ENCODE data around the gene C1orf35. TPM values are rescaled to one million over a fixed set of nuclear protein-coding genes. Genes with fewer than 3 reads are reported as not detected.

Gene C1orf35
- 10 to 100 TPM; 12.8 to 34.6 (median 17.8) TPM for total RNA-seq

DNA sequence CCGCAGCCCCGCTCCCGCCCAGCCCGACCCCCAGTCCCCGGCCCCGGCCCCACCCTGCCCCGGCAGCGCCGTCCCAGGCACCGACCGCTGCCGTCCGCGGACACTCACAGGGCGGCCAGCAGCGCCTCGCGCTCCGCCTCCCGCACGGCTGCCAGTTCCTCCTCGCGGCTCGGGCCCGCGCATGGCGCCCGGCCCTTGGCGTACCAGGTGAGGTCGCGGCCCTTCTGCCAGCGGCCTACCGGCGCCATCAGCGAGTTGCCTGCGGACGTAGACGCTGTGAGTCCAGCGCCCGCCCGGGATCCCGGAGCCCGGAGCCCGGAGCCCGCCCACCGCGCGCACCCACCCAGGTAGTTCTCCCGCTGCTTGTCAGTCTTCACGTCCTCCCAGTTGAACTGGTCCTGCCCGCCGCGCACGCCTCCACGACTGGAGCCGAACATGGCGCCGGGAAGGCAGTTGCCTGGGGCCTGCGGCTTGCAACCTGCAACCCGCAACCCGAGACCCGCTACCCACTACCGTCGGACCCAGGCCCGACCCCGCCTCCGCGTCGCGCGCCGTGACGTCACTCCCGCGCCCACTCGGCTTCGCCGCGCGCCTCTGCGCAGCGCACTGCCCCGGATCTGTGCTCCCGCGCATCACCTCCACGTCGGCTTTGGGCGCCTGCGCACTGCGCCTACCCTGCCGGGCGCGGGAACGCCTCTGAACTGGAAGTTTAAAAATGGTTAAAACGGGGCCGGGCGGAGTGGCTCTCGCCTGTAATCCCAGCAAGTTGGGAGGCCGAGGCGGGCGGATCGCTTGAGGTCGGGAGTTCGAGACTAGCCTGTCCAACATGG lies at the start of gene C1orf35:
Gene C1orf35, minus strand, starts transcription at position 535 of the 830 bp plus-strand sequence. Its CDS starts 98 bp downstream, at position 437.
- H3K4me1 ChIP-seq = peaks cover 21 to 41% (median 25%) of the 10 kb centered on the region in 4 donors
- peak; percentile 88 to 93 for ATAC-seq (ENCODE audit: low FRiP score in 2 of 2)

GRCh38 chr1:228152918-228153258 lies 49.8 kb upstream of the C1orf35 start:
- 87 to 93% methylated on average over 3 of the region's 3 CpGs for WGBS, 2 donors
- peaks cover 42 to 59% (median 56%) of the 10 kb centered on the region in 4 donors for H3K4me1 ChIP-seq
- H3K36me3 ChIP-seq = peaks cover 0 to 18% (median 14%) of the 10 kb centered on the region in 4 donors

More for the DNA sequence above, at the start of gene C1orf35:
- H3K27ac ChIP-seq = peak within 1 kb of the TSS; percentile 91 to 94 (median 92)
- H3K9me3 ChIP-seq = no peaks in the 10 kb centered on the region
- DNase-seq = peak; percentile 93 to 99
- TF ChIP-seq, protein P1, sequence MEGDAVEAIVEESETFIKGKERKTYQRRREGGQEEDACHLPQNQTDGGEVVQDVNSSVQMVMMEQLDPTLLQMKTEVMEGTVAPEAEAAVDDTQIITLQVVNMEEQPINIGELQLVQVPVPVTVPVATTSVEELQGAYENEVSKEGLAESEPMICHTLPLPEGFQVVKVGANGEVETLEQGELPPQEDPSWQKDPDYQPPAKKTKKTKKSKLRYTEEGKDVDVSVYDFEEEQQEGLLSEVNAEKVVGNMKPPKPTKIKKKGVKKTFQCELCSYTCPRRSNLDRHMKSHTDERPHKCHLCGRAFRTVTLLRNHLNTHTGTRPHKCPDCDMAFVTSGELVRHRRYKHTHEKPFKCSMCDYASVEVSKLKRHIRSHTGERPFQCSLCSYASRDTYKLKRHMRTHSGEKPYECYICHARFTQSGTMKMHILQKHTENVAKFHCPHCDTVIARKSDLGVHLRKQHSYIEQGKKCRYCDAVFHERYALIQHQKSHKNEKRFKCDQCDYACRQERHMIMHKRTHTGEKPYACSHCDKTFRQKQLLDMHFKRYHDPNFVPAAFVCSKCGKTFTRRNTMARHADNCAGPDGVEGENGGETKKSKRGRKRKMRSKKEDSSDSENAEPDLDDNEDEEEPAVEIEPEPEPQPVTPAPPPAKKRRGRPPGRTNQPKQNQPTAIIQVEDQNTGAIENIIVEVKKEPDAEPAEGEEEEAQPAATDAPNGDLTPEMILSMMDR (IDR thresholded peaks at IDR 0.05) = peak in 3 of 6 experiments; percentile 19 to 55 (median 35)
- TF ChIP-seq POLR2AphosphoS5 (IDR thresholded peaks at IDR 0.05) (peak; percentile 68 to 94), POLR2A (IDR thresholded peaks at IDR 0.05) (peak in 3 of 4 donors; percentile 67 to 84 (median 72)), EP300 (IDR thresholded peaks at IDR 0.05) (peak in 1 of 4 donors; percentile 41)
- H3K27me3 ChIP-seq = no peaks in the 10 kb centered on the region
- peak within 1 kb of the TSS; percentile 83 to 98 (median 88) for H3K4me3 ChIP-seq
- H3K36me3 ChIP-seq = peaks cover 15 to 56% (median 42%) of the 10 kb centered on the region in 4 donors
- 0% methylated on average over 29 of the region's 104 CpGs; no CpG with 5 or more reads in 1 of the 2 donors for WGBS, 2 donors

DNA sequence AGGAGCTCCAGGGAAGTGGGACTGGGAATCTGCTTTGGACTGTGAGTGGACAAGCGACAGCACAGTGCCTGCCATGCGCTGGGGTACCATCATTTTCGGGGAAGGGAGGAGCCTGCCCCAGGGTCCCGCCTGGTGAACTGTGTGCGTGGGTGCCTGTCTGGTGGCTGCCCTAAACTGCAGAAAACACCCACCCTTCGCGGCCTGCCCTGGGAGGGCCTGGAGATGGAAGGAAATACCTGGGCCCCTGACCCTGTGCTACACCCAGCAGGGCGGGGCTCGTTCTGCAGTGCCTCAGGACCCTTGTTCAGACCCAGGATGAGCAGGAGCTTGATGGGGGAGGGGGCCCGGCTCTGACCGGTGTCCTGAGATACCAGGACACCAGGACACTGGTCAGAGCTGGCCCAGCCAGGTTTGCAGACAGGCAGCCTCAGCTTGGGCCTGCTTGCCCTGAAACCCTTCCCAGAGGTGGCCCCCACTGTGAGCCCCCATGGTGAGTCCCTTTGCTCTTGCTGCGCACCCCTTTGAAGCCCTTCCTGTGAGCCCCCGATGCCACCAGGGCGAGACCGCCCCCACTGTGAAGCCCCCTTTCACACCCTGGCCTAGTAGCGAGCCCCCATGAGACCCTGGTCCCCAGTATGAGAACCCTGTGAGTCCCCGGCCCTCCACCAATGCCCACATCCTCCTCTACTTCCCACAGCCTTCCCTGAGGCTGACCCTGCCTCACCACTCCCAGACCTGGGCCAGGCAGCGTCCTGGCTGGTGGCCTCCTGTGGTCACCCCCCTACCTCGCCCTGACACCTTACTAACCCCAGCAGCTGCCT lies 49.2 kb upstream of the C1orf35 start:
- WGBS, 2 donors = 92 to 94% methylated on average over 17 of the region's 19 CpGs
- Histone ChIP-seq H3K27me3 (no peaks in the 10 kb centered on the region), H3K4me3 (no peak overlapping the region), H3K27ac (peak overlapping the region in 3 of 4 donors; percentile 85 to 96 (median 89)), H3K36me3 (peaks cover 0 to 24% (median 19%) of the 10 kb centered on the region in 4 donors), H3K9me3 (no peaks in the 10 kb centered on the region), H3K4me1 (peaks cover 43 to 62% (median 60%) of the 10 kb centered on the region in 4 donors)
- ATAC-seq (ENCODE audit: low FRiP score in 2 of 2) = no peak
- DNase-seq = peak in 1 of 2 donors; percentile 68
- TF ChIP-seq EP300 (IDR thresholded peaks at IDR 0.05) (no peak), POLR2AphosphoS5 (IDR thresholded peaks at IDR 0.05) (no peak), POLR2A (IDR thresholded peaks at IDR 0.05) (no peak)
- TF ChIP-seq, protein P1 (IDR thresholded peaks at IDR 0.05) = no peak

More at GRCh38 chr1:228152918-228153258, 49.8 kb upstream of the C1orf35 start:
- no peak for ATAC-seq (ENCODE audit: low FRiP score in 2 of 2)
- TF ChIP-seq, protein P1 (IDR thresholded peaks at IDR 0.05) = no peak
- TF ChIP-seq POLR2AphosphoS5 (IDR thresholded peaks at IDR 0.05) = no peak
- TF ChIP-seq EP300 (IDR thresholded peaks at IDR 0.05) = no peak
- no peak for TF ChIP-seq POLR2A (IDR thresholded peaks at IDR 0.05)
- Histone ChIP-seq H3K9me3 (no peaks in the 10 kb centered on the region), H3K4me3 (no peak overlapping the region), H3K27ac (peak overlapping the region in 1 of 4 donors; percentile 96), H3K27me3 (no peaks in the 10 kb centered on the region)
- DNase-seq = no peak

- Histone ChIP-seq H3K4me3 (peak overlapping the region in 2 of 4 donors; percentile 39 to 42), H3K4me1 (peaks cover 43 to 70% (median 62%) of the 10 kb centered on the region in 4 donors), H3K27ac (peak overlapping the region; percentile 80 to 96 (median 87)), H3K36me3 (peaks cover 0 to 34% (median 28%) of the 10 kb centered on the region in 4 donors), H3K27me3 (no peaks in the 10 kb centered on the region), H3K9me3 (no peaks in the 10 kb centered on the region)
- ATAC-seq (ENCODE audit: low FRiP score in 2 of 2) (peak in 1 of 2 donors; percentile 0), DNase-seq (peak in 1 of 2 donors; percentile 58)
- TF ChIP-seq POLR2AphosphoS5 (IDR thresholded peaks at IDR 0.05) (no peak), EP300 (IDR thresholded peaks at IDR 0.05) (no peak), POLR2A (IDR thresholded peaks at IDR 0.05) (no peak)
- TF ChIP-seq, protein P1 (IDR thresholded peaks at IDR 0.05) = no peak
- 68 to 71% methylated on average over 8 to 12 of the region's 12 CpGs for WGBS, 2 donors
Measured at GRCh38 chr1:228151180-228151925, 48.2 kb upstream of the C1orf35 start.
